Limb (tissue), 2 donors: Measurements from ENCODE around the gene L1CAM.

Experiments used
- DNase-seq, 2 donors: peaks; one replicate each; pipeline ENCODE4 v3.0.0-alpha.2; 2016; ENCODE audit errors: extremely low spot score in 2 of 2

Gene L1CAM

GRCh38 chrX:153865685-153866084 is 20.3 kb downstream of the L1CAM start:
- DNase-seq = no peak

GRCh38 chrX:153865321-153865580 is 20.7 kb downstream of the L1CAM start:
- no peak for DNase-seq

DNA sequence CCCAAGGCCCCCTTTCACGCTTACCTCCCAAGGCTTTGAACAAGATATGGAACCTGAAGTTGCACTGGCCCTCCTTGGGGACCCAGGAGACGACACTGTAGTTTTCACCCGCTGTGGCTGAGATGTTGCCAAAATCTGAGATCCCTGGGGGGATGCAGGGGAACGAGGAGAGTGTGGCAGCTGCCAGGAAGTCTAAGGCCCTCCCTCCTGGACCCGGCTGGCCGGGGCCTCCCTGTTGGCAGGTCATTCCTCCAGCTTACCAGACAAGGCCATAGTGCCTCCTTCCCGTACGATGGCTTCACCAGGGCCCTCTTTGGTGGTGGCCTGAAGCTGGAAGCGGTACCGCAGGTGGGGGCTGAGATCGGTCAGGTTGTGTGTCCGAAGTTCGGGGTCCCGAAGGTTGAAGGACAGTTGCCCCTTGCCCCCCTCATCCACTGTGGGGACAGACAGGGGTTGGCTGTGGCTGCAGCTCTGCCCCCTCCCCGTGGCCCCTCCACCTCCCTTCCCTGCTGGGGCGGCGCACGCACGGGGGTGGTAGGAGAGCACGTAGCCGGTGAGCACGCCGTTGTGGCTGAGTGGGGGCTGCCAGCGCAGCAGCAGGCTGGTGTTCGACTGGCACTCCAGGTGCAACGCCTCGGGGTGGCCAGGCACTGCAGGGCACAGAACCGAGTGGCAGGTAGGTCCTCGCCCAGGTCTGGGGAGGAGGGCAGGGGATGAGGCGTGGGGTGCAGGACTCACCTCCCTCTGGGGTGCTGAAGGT is 21.2 kb downstream of the L1CAM start:
- no peak for DNase-seq

GRCh38 chrX:153864101-153864500 is 21.9 kb downstream of the L1CAM start:
- DNase-seq = no peak

DNA sequence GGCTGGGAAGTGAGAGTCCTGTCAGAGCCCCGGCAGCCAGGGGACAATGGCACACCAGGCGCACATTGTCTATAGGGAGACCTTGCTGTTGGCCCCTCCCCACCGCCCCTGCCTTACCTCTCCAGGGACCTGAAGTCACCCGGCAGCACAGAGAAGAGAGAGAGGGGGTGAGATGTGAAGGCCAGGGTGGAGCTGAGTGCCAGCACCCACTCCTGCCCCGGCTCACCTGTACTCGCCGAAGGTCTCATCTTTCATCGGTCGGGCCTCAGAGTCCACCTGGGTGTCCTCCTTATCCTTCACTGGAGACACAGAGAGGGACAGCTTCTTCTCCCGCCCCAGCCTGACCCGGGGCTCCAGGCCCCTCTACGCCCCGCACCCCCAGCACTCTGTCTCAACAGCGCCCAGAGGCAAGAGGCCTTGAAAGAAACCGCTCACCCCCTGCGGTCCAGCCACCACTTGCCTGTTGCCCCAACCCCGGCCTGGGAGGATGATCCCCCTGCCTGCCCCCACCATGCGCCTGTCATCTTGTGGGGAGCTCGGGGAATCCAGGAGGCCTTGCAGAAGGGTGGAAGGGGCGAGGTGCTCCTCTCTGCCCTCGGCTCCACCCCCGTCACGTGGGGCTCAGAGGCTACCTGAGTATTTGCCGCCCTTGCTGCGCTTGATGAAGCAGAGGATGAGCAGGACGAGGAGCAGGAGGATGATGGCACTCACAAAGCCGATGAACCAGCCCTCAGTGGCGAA is 22.6 kb downstream of the L1CAM start:
- DNase-seq = no peak

- no peak for DNase-seq
Measured at GRCh38 chrX:153862369-153863250, 23.4 kb downstream of the L1CAM start.

DNA sequence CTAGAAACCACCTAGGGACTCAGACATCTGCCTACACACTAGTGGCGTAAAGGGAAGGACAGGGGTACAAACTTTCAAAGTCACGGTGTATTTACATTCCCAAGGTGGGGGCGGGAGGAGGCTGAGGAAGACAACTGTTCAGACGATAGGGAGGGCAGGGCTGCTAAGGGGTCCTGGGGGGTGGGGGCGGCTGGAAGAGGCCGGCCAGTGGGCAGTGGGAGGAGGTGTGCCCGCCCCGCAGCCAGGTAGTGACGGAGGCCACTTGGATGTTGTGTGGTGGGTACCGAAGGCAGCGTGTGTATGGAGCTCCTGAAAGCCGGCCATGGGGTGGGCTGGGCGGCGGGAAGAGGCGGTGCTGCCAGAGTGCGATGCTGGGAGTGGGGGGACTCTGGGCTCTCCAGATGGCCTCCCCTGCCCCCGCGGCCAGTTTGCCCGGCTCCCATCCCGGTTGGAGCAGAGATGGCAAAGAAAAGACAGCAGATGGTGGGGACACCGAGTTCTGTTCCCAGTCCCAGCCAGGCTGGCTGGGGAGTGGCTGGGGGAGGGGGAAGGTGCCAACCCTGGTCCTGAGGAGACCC is 24.2 kb downstream of the L1CAM start:
- no peak for DNase-seq

DNA sequence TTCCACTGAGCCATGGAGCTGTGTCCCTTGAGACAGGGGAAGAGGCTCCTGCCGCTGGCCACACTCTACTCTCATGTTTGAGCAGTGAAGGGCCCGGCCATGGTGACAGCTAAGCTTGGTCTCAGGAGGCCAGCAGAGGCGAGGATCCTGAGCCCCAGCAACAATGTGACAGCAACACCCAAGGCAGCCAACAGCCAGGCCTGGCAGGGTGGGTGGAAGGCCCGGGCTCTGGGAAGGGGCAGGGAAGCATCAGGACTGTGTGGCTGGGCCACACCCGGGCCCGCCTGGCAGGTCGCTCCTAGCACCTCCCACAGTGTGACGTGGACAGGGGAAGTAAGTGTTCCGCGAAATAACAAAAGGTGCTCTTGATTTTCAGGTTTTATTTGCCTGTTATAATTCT is 24.8 kb downstream of the L1CAM start:
- DNase-seq = no peak

DNA sequence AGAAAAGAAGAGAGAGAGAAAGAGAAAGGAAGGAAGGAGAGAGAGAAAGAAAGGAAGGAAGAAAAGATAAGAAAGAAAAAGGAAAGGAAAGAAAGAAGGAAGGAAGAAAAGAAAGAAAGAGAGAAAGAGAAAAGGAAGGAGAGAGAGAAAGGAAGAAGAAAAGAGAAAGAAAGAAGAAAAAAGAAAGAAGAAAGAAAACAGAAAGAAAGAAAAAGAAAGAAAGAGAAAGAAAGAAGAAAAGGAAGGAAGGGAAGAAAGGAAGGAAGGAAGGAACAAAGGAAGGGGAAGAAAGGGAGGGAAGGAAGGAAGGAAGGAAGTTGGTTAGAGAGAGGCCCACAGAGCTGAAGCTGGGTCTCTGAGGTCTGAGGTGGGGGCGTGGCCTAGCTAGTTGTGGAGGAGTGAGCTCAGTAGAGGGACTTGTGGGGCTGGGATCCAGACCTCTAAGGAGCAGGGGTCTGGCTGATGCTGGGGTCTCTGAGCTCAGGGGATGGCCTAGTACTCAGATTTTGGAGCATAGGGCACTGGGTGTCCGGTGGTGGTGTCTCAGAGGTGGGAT is 28.5 kb downstream of the L1CAM start:
- no peak for DNase-seq

GRCh38 chrX:153854702-153855101 is 31.3 kb downstream of the L1CAM start:
- no peak for DNase-seq

DNA sequence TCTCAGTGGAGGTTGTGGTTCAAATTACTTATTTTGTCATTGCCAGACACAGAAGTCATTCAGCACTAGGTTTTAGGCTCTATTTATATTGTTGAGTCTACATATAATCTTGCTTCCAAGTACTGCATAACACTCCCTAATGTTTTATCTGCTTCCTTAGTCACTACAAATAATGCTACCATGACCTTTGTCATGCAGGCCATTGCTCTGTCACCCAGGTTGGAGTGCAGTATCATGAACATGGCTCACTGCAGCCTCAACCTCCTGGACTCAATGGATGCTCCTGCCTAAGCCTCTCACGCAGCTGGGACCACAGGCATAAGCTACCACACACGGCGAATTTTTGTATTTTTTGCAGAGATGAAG is 32.1 kb downstream of the L1CAM start:
- no peak for DNase-seq

DNA sequence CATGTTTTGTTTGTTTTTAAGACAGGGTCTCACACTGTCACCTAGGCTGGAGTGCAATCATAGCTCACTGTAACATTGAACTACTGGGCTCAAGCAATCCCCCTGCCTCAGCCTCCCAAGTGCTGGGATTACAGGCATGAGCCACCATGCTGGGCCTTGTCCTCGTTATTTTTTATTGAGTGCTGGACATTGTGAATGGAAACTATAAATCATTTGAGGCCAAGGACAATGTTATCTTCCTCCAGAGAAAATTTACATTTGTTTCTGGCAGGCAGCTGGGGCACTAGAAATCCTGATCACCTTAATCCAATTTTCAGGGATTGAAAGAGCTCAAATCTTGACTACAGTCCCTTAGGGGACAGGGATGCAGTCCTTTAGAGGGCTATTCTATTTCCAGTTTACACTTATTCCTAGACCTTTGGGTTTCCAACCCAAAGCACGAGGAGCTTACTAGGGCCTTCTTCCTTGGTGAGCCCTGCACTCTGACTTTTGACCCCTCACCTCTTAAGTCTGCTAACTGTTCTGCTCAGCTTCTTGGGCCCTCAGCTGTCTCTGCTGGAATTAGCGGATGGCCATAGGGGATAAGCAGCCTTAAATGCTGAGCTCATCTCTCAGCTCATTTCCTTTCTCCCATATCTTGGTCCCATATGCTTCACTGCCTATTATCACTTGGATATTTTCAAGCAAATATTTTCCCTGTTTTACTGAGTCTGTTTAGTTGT is 32.6 kb downstream of the L1CAM start:
- DNase-seq = no peak

DNA sequence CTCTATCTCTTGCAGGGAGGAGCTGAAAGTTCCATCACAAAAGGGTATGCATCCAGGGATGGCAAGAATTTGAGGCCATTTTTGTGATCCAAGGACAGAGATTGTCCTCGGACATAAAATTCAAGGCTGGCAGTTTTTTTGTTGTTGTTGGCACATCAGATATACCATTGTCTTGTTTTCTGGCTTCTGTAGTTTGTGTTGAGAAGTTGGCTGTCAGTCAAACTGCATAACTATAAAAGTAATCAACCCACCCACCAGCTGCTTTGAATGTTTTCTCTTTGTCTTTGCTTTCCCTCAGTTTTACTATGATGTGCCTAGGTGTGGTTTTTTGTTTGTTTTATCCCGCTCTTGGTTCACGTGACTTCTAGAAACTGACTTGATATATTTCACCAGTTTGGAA is 34.0 kb downstream of the L1CAM start:
- no peak for DNase-seq

DNA sequence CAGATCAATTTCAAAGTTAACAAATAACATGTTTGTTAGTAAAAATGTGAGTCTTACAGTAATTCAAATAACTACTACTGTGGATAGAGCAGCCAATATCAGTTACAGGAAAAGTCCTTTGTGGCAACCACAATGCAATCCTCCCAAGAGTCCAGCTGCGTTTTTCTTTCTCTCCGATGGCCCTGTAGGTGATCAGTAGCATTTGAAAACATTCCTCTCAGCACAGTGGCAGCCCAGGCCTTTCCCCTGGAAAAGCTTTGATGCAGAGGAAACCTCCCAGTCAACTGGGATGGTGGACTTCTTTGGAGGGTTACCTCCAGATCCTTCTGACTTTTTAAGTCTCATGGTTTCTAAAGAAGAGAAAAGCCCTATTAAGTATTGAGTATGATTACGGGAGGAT is 37.6 kb downstream of the L1CAM start:
- DNase-seq = no peak

GRCh38 chrX:153845842-153846241 is 40.1 kb downstream of the L1CAM start:
- DNase-seq = no peak

- DNase-seq = no peak
Measured at GRCh38 chrX:153845195-153845594, 40.8 kb downstream of the L1CAM start.

DNA sequence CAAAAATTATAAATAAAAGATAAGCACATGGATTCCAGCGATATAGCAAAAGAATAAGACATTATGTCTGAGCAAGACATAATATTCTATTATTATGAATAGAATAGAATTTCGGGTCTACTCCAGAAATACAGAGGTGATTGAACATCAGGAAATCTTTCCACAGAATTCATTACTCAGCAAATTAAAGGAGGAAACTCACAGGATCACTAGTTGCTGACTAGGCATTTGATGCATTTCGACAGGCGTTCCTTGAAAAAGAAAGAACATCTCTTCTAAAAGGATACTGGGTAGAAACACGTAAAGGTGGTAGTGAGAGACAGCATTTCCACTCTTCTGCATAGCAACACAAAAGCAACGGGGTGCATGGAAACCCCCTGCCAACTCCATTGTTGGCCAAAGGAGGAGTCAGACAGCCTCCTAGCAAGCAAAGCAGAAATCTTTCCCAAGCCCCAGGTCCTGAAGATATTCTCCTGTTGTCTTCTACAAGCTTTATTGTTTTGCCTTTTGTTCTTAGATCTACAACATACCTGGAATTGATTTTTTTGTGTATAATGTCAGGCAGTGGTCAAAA is 41.4 kb downstream of the L1CAM start:
- DNase-seq = no peak

DNA sequence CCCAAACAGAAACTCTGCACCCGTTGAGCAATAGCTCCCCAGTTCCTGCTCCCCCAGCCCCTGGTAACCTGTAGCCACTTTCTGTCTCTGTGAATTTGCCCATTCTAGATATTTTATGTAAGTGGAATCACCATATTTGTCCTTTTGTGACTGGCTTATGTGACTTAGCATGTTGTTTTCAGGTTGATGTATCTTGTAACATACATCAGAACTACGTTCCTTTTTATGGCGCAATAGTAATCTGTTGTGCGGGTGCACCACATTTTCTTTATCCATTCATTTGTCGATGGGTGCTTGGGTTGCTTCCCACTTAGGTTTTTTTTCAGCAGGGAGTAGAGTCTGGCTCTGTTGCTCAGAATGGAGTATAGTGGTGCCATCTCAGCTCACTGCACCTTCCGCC is 49.1 kb downstream of the L1CAM start:
- DNase-seq = no peak

GRCh38 chrX:153832728-153833127 is 53.2 kb downstream of the L1CAM start:
- DNase-seq = no peak

DNA sequence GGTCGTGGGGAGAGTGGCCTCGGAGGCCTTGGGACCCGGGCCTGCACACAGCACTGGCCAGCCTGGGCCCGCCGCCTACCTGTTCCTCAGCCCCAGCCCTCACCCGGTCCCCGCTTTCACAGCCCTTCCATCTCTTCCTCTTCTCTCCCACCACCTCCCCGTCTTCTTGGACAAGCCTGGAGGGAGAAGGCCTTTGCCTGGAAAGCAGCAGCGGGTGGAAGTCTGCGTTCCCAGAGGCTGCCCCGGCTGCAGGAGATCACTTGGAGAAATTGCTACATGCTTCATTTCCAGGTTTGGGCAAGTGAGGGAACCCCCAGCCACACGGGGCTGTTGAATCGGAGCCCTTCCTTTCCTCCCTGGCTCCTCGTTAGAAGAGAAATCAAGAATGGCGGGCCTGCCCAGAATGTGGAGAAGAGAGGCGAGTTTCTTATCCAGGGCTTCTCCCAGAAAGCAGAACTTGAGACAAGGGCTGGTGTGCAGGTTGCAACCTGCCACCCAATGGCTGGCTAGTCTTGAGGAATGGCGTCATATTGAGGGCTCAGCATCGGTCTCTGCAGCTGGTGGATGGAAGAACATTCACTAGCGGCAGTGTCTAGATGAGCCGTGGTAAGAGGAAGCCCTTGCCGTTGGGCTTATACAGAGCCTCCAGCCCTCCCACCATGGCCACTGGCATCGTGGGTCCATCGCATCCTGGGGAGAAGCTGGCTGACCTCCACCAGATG is 54.4 kb downstream of the L1CAM start:
- DNase-seq = no peak
